Measurements from ENCODE around the gene SMIM24. TPM values are rescaled to one million over a fixed set of nuclear protein-coding genes. Genes with fewer than 3 reads are reported as not detected.

Gene SMIM24
- total RNA-seq, 2 experiments from 2014 or later, result 5.2 to 6.0 TPM

Other genes starting within 250 kb of the SMIM24 start
- 10 to 100 TPM; 18.0 to 19.3 TPM for gene NFIC, start 113.9 kb downstream of the SMIM24 start, total RNA-seq
- not detected for gene SMIM44, start 2.9 kb upstream of the SMIM24 start, total RNA-seq
- gene DOHH, start 20.1 kb upstream of the SMIM24 start, total RNA-seq, result 10 to 100 TPM in 1 of 2 experiments, 1 to 10 TPM in 1; 9.9 to 12.1 TPM
- 10 to 100 TPM; 82.9 to 83.6 TPM for gene FZR1, start 25.8 kb upstream of the SMIM24 start, total RNA-seq
- gene TEKTIP1, start 58.6 kb upstream of the SMIM24 start, total RNA-seq, result 10 to 100 TPM; 11.4 to 13.9 TPM
- 10 to 100 TPM; 84.5 to 90.8 TPM for gene MFSD12, start 77.1 kb upstream of the SMIM24 start, total RNA-seq
- 10 to 100 TPM; 58.5 to 59.5 TPM for gene HMG20B, start 92.4 kb upstream of the SMIM24 start, total RNA-seq
- 1 to 10 TPM; 1.4 to 1.5 TPM for gene GIPC3, start 105.0 kb upstream of the SMIM24 start, total RNA-seq
- 1 to 10 TPM; 1.7 to 2.1 TPM for gene TBXA2R, start 126.3 kb upstream of the SMIM24 start, total RNA-seq
- gene CACTIN, start 146.3 kb upstream of the SMIM24 start, total RNA-seq, result 10 to 100 TPM; 36.8 to 40.8 TPM
- 10 to 100 TPM; 18.9 to 23.5 TPM for gene PIP5K1C, start 219.9 kb upstream of the SMIM24 start, total RNA-seq
- 1 to 10 TPM; 5.2 to 7.6 TPM for gene TJP3, start 227.9 kb upstream of the SMIM24 start, total RNA-seq